Fibroblast of villous mesenchyme (primary cell): ENCODE measurements around the gene PPP1R2B. TPM values are rescaled to one million over a fixed set of nuclear protein-coding genes. Genes with fewer than 3 reads are reported as not detected.

Experiments
- DNase-seq: peaks from one replicate; pipeline ENCODE4 v3.0.0-alpha.2; 2010; ENCODE audit warnings: low read depth
- H3K4me3 ChIP-seq: 2 replicates; pipeline ENCODE4 v1.5.1; 2011; ENCODE audit warnings: low read depth, mild to moderate bottlenecking, low read length
- CTCF ChIP-seq: IDR thresholded peaks from 2 replicates; pipeline ENCODE4 v1.5.1; 2012; ENCODE audit warnings: low read depth, mild to moderate bottlenecking, low read length; ENCODE audit not compliant: insufficient read depth
- total RNA-seq: library from RNA; depleted of rRNA; stranded (reverse); fragments of >200 nt; gene quantifications from 2 replicates; pipeline ENCODE4 v1.2.3, GENCODE V29; 2012

PPP1R2B gene
- under 0.01 TPM in 2 replicates for total RNA-seq

GRCh38 chr5:156850206-156850751 is at the start of gene PPP1R2B:
PPP1R2B (plus strand) TSS chr5:156850295; CDS start chr5:156850563, 268 bp downstream.
- no peak within 1 kb of the TSS for H3K4me3 ChIP-seq
- no peak for DNase-seq
- TF ChIP-seq CTCF = no peak

GRCh38 chr5:156800929-156801328 is 49.2 kb upstream of the PPP1R2B start:
- no peak for DNase-seq
- H3K4me3 ChIP-seq = no peak overlapping the region
- TF ChIP-seq CTCF = no peak

- TF ChIP-seq CTCF = no peak
- no peak for DNase-seq
- H3K4me3 ChIP-seq = no peak overlapping the region
Observed at GRCh38 chr5:156802501-156802900, 47.6 kb upstream of the PPP1R2B start.

GRCh38 chr5:156803404-156803803 is 46.7 kb upstream of the PPP1R2B start:
- DNase-seq = no peak
- no peak for TF ChIP-seq CTCF
- H3K4me3 ChIP-seq = no peak overlapping the region

GRCh38 chr5:156812959-156813358 is 37.1 kb upstream of the PPP1R2B start:
- H3K4me3 ChIP-seq = no peak overlapping the region
- no peak for DNase-seq
- TF ChIP-seq CTCF = no peak

GRCh38 chr5:156815988-156816599 is 34.0 kb upstream of the PPP1R2B start:
- DNase-seq = peak; percentile 6
- TF ChIP-seq CTCF = peak; percentile 36

GRCh38 chr5:156819537-156819936 is 30.6 kb upstream of the PPP1R2B start:
- no peak for TF ChIP-seq CTCF
- no peak overlapping the region for H3K4me3 ChIP-seq
- DNase-seq = no peak

More at GRCh38 chr5:156815988-156816599, 34.0 kb upstream of the PPP1R2B start:
- no peak overlapping the region for H3K4me3 ChIP-seq
